T-helper 2 cell treated with Interferon-gamma antibody and Interleukin-4, amounts not matched to agents 100 ng/mL and 5 ng/mL, for 36 hours (primary cell): Measurements from ENCODE around the gene CSAD. TPM values are rescaled to one million over a fixed set of nuclear protein-coding genes. Genes with fewer than 3 reads are reported as not detected.
"Not testable (repeated sequence)": the region's sequence is repeated elsewhere in the genome, so short reads cannot be mapped to it uniquely, and the experiment has no call there.

ENCODE experiments used
- intact Hi-C: fragments of 100-400 bp; cut with micrococcal nuclease; formaldehyde crosslinking; loops from one replicate; pipeline ENCODE4 v1.15.1; 2023
- total RNA-seq: library from RNA; stranded (reverse); gene quantifications from 2 replicates; pipeline ENCODE4 v1.2.3, GENCODE V29; 2022

CSAD gene
- total RNA-seq, 1 donor from 2014 or later, result 24.9 TPM

DNA sequence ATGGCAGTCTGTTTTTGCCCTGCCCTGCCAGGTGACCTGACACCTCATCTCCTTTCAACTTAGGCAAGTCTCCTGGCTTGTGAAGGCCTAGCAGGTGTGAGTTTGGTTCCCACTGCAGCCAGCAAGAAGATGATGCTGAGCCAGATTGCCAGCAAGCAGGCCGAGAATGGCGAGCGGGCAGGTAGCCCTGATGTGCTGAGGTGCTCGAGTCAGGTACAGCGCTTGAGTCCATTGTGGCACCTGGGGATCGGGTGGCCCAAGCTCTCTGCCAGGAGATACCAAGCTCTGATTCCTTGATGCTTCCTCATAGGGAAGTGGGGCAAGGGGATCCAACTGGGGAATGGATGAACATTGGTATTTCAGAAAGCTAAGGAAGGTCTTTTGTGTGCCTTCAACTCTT lies 4.1 kb upstream of the CSAD start:
- intact Hi-C loops, result loop anchor here (5.0 kb wide), 1 partner anchor 82 kb away; the partner anchor contains the start of gene ESPL1

DNA sequence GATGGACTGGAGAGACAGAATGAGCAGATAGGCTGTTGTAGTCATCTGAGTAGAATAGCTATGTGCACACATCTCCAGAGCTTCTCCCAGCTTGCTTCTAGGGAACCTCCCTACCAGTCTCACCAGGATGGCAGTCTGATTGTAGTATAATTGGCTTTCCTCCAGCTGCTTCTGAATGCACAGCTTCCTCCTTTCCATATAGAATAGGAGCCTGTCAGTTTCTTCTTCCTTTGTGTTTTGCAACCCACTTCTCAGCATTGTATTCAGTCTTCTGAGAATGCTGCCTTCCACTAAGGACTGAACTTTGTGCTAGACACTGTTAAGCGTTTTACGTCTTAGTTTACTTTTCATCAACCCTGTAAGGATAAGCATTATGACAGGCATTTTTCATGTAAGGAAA lies 2.2 kb upstream of the CSAD start:
- intact Hi-C loops, result loop anchor here (5.0 kb wide), 1 partner anchor 84 kb away; the partner anchor contains the start of gene ESPL1

DNA sequence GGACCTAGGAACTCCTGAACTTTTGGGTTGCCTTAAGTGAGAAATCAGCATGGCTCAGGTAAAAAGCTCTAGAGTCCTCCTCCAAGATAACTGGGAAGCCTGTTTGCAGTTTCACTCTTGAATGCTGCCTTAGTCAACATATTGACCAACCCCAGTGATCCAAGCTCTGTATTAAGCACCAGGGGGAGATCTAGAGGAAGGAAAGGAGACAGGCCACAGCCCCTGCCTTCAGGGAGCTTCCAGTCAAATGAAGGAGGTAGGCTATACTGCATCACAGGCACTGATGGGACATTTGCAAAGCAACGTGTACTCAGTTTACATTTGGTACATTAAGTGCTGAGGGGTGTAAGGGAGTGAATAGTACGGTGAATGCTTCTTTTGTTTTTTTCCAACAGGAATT lies 1.2 kb upstream of the CSAD start:
- intact Hi-C loops, result loop anchor here (1.0 to 5.0 kb wide), 3 partner anchors 19 to 143 kb away; partner anchors contain the start of gene ESPL1

DNA sequence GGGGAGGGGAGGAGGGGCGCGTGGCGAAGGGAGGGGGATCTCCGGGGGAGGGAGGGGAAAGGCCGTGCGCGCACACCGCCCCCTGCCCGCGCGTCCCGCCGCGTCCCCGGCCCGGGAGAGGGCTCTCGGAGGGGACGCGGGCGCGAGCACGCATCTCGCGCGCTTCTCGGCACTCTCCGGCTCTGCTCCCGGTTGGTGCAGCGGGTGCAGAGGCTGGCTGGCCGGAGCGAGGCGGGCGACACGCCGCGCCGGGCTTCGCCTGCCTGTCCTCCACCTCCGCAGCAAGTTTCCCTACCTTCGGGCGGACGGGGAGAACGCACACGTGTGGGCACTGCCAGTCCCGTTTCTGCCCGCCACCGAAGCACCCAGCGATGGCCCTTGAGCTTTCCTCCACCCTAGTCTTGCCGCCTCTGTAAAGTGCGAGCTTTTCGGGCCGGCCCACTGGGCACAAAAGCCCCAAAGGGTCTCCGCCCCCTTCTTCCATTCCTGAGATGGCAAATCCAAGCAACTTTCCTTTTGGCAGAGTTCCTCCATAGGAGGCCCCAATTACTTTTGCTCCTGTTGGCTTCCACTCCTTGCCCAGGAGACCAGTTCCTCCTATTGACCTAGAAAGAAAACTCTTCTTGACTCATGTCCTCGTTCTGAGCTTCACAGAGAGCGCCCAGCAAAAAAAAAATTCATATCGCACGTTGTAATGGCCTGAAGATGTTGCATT lies 363 bp upstream of the CSAD start:
- intact Hi-C loops, result loop anchor here (1.0 to 5.0 kb wide), 10 partner anchors 20 to 175 kb away; partner anchors contain the start of genes AAAS, EIF4B, ESPL1 and MYG1

DNA sequence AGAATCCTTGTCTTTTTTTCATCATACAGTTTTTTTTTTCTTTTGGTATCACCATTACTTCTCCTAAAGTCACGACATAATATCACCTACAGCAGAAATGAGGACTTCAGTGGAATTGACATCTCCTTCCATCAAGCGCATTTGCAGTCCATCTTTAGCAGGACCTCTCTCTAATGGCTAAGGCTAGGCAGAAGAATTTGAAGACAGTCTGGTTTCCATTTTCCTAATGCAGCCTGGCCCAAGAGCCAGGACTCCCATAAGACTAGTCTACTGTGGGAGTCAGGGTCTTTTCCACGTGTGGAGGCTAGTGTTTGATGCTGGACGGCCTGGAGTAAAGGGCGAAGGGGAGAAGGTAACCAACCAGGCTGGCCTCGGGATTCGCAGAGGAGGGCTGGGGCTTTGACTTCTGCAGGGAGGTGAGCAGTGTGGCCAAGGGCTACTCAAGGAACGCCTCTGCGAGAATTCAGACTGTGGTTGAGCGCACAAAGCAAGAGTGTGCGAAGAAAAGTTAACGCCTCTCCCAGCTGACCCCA lies 972 bp downstream of the CSAD start:
- intact Hi-C loops, result loop anchor here (1.0 to 5.0 kb wide), 8 partner anchors 20 to 173 kb away; partner anchors contain the start of genes AAAS, EIF4B, ESPL1 and MYG1

DNA sequence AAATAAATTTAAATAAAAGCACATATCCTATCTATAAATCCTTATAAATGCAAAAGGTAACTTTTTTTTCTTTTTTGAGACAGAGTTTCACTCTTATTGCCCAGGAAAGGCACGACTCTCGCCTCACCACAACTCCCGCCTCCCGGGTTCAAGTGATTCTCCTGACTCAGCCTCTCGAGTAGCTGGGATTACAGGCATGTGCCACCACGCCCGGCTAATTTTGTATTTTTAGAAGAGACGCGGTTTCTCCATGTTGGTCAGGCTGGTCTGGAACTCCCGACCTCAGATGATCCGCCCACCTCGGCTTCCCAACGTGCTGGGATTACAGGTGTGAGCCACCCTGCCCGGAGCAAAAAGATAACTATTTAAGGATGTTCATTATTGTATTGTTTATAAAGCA lies 1.9 kb downstream of the CSAD start:
- intact Hi-C loops, result not testable (repeated sequence)

DNA sequence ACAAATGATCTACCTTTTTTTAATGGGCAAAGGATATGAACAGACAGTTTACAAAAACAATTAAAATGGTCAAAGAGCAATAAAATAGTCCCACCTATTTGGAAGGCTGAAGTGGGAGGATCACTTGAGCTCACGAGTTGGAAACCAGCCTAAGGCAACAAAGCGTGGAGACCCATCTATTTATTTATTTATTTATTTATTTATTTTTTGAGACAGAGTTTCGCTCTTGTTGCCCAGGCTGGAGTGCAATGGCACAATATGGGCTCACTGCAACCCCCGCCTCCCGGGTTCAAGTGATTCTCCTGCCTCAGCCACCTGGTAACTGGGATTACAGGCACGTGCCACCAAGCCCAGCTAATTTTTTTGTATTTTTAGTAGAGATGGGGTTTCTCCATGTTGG lies 3.3 kb downstream of the CSAD start:
- intact Hi-C loops, result not testable (repeated sequence)

DNA sequence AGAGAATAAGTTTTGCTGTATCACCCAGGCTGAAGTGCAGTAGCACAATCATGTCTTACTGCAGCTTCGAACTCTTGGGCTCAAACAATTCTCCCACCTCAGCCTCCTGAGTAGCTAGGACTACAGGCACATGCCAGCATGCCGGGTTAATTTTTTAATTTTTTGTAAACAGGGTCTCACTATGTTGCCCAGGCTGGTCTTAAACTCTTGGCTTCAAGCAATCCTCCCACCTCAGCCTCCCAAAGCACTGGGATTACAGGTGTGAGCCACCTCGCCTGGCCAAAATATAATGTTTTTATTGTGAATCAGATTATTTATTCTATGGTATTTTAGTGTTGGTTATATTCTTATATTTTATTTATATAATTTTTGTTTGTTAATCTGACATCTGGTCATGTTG lies 4.0 kb downstream of the CSAD start:
- intact Hi-C loops, result no loop called here

DNA sequence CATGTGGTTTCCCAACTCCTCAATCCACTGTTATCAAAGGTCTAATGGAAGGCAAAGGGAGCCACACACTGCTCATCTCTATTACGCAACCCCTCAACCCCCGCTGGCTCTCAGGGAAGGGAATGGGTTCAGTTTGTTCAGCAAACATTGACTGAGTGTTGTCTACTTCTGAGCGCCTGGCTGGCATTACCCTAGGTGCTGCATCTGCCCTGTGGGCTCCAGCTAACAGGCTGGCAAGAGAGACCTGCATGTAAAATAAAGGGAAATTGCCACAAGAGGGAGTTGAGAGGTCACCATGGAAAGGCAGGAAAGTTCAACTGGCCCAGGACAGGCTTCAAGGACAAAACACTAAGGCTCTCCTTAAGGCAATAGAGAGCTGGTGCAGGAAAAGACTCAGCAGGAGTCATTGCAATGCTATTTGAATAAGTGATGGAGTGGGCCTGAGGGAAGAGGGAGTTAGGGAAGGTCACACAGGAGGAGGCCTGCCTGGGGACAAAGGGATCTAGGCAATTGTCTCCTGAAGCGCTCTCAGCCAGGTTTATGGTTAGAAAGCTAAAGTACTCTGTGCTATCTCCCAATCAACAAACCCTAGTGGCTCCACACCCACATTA lies 5.7 kb downstream of the CSAD start:
- intact Hi-C loops, result no loop called here

DNA sequence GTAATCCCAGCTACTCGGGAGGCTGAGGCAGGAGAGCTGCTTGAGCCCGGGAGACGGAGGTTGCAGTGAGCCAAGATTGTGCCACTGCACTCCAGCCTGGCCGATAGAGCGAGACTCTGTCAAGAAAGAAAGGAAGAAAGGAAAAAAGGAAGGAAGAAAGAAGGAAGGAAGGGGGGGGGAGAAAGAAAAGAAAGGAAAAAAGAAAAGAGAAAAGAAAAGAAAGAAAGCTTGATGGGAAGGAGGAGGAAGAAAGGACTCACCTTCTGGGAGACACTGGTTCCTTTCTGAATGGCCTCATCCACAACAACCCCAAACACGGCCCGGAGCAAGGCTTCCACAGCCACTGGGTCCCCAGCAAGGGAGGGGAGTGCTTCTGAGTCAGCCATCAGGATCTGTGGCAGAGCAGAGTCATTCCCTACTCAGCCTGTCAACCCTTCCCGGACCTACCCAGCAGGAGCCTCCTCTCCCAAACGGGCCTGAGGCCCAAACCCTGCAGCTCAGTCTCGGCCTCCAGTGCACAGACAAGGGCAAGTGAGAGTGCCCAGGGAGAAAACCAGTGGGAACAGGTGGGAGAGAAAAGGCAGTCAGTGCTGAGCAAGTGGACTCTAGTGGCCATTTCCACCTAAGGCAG lies 7.5 kb downstream of the CSAD start:
- intact Hi-C loops, result no loop called here

DNA sequence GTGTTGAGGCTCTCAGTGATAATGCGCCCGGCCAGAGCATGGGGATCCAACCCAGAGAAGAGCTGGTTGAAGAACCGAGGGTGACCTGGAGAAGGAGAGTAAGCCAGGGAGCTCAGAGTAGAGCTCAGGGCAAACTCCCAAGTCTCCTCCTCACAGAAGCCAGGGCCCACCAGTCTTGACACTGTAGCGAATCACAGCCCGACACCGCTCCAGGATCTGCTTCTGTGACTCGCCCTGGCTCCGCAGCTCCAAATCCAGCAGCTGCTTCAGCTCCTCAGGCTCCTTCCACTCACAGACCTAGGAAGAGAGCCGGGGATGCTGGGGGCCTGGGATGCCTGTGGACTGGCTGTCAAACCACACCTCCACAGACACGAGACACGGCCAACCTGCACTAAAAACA lies 8.4 kb downstream of the CSAD start:
- intact Hi-C loops, result no loop called here

DNA sequence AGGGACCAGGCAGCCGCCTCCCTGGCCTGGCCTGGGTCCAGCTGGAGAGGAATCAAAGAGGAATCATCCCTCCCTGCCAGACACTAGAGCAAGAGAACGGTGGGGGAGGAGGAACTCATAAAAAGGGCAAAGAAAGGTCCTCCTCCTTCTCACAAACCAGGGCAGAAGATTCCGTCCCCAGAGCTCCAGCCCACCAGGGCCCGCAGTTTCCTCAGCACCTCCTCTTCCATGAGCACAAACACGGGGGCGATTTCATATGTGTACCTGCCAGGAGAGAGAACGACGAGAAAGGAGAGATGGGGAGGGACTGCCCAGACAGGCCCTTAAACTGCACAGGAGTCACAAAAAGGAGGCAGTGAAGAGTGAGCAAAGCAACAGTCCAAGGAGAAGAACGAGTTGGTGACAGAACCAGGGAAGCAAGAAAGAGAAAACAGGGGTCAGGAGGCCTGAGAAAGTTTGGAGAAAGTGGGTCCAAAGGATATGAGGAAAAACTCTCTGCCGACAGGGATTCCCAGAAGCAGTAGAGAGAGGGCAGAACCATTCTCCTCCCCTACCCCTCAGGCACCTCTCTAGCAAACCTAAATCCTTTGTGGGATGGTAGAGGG lies 8.9 kb downstream of the CSAD start:
- intact Hi-C loops, result no loop called here

DNA sequence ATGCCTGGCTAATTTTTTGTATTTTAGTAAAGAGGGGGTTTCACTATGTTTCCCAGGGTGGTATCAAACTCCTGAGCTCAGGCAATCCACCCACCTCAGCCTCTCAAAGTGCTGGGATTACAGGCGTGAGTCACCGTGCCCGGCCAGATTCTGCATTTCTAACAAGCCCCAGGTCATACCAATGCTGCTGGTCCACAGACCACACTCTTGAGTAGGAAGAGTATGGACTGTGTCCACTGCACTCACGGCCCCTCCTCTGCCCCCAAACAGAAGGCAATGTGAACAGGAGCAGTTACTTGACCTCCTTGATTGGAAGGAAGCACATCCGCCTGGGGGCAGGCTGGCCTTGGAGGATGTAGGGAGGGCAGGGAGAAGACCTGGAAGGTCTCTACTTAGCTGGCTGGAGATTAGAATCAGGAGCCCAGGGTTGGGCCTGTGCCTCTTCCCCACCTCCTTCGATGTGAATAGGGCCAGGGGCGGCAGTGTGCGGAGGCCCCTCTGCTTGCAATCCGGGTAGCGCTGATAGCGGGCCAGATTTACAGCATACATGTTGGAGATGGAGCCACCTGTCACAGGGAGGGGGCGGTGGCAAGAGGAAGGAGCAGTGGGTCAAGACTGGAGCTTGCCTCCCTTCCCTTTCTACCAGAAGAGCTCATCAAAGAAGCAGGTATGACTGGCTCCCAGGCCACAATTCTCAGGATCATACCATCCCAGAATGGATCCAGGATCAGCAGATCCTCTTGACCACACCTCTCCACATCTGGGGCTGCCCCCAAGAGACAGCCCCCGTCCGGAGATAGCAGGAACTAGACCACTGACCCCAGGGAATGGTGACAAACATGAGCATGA lies 9.6 kb downstream of the CSAD start:
- intact Hi-C loops, result no loop called here

DNA sequence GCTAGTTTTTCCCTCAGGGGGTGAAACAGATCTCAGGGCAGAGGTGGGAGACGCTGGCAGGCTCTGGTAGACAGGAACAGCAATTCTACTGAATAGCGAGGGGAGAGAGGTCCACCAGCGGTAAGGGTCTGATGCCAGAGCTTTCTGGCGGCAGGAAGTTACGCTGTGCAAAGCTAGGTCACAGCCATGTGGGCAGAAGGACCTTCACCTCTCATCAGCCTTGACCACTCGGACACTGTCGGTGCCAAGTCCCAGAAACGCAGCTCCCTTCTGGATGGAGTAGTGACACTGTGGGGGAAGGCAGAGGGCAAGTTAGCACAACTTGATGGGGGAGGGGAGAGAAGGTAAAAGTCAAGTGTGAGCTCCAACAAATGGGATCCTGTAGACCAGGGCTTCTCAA lies 10.5 kb downstream of the CSAD start:
- intact Hi-C loops, result no loop called here

DNA sequence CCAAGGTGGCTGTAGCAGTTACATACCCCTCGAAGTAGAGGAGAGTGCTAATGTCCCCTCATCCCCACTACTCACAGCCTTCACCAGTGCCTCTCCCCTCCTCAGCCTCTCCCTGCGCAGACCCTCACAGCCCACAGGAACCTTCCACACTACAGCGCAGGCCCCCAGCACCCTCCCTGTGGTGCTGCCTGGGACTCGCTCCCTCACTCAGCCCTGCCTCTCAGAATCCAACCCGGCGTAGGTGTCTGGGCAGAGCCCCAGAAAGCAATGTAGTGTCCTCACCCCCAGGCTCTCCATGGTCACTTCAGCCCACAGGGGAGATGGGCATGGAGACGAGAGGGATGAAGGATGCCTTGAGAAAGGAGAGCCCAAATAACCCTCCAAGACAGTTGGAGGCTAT lies 11.1 kb downstream of the CSAD start:
- intact Hi-C loops, result no loop called here

DNA sequence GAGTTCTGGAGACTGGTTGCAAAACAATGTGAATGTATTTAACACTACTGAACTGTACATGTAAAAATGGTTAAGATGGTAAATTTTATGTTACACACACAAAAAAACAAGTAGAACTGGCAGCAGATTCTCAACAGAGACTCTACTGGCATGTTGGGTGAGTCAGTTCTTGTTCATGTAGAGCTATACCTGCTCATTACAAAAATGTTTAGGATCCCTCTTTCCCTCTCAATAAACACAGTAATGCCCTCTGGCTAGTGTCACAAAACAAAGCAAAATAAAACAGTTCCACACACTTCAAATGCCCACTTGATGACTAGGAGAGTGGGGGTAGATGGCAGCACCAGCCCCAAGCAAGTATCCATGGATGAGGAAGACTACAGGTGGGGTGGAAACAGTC lies 13.9 kb downstream of the CSAD start:
- intact Hi-C loops, result no loop called here

DNA sequence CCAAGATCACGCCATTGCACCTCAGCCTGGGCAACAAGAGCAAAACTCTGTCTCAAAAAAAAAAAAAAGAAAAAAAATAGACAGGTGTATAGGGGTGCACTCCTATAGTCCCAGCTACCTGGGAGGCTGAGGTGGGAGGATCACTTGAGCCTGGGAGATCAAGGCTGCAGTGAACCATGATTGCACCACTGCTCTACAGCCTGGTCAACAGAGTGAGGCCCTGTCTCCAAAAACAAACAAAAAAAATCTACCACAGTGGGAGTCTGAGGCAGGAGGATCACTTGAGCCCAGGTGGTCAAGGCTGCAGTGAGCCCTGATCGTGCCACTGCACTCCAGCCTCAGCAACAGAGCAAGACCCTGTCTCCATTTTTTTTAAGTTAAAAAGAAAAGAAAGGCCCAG lies 17.7 kb downstream of the CSAD start:
- intact Hi-C loops, result not testable (repeated sequence)

DNA sequence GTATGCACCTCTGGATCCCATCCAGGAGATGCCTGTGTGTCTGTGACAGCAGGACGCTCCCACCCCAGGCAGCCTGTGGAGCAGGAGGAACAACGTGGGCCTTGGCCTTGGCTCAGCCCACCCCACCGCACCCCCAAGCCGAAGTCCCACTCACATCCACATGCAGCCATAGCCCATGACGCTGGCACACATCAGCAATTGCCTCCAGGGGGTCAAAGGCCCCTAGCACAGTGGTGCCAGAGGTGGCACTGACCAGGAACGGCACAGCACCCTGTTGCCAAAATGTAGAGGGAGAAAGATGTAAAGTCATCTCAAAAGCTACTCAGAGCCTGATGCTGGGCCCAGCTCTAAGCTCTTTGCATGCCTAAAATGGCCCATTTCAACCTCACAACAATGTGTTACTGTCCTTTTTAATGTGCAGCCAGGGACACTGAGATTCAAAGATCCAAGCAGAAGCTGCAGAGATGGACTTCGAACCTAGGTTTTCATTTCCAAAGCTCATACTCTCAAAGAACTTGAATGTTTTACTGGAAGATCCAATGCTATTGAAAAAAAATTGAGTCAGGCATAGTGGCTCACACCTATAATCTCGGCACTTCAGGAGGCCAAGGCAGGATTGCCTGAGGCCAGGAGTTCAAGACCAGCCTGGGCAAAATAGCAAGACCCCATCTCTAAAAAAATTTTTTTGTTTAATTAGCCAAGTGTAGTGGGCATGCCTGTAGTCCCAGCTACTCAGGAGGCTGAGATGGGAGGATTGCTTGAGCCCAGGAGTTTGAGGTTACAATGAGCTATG lies 19.4 kb downstream of the CSAD start:
- intact Hi-C loops, result no loop called here

DNA sequence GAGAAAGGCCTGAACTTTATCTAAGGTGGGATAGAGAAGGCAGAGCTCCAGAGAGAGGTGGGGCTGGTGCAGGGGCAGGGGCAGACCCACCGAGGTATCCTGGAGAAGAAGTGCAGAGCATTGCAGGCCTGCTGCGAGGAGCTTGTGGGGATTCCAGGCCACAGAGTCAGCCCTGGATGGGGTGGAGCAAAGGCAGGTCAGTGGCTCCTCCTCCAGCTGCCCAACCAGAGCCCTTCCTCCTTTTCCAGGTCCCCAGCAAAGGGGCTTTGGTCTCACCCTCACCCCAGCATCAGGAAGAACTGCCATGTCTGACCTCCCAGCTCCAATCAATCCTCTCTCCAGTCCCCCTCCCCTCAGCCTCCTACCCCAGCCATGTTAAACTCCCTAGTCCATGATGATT lies 20.1 kb downstream of the CSAD start:
- intact Hi-C loops, result no loop called here

DNA sequence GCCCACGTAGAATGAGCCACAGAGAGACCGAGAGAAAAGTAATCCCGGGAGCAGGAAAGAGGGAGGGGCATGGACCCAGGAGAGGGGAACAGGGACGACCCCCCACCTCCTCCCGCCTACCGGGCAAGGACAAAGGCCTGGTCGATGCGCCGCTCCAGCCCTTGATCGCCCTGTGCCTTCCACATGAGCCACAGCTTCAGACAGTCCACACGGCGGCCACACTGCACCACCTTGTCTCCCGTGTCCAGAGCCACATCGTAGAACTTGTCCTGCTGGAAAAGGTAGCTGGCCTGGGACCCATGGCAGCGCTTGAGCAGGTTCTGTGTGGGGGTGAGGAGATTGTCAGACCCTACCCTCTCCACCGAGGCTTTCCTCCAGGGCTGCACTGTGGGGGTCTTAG lies 20.7 kb downstream of the CSAD start:
- intact Hi-C loops, result loop anchor here (1.0 to 5.0 kb wide), 6 partner anchors 20 to 185 kb away; partner anchors contain the start of genes AAAS, CSAD and ZNF740
